ENCODE results near the gene MZT2A.
"Not testable (repeated sequence)": the region's sequence is repeated elsewhere in the genome, so short reads cannot be mapped to it uniquely, and the experiment has no call there.

MZT2A gene

GRCh38 chr2:131490616-131491468, 1.4 kb downstream of the MZT2A start:
- DNase-seq: not testable (repeated sequence)

- no peak for DNase-seq
Measured at GRCh38 chr2:131488306-131489205, 3.6 kb downstream of the MZT2A start.

GRCh38 chr2:131486201-131486902, 5.8 kb downstream of the MZT2A start:
- DNase-seq: not testable (repeated sequence)

GRCh38 chr2:131484906-131485460, 7.2 kb downstream of the MZT2A start:
- not testable (repeated sequence) for DNase-seq

GRCh38 chr2:131483981-131484820, 8.0 kb downstream of the MZT2A start:
- DNase-seq: not testable (repeated sequence)

- DNase-seq: not testable (repeated sequence)
Measured at GRCh38 chr2:131482506-131483155, 9.6 kb downstream of the MZT2A start.

- not testable (repeated sequence) for DNase-seq
Measured at GRCh38 chr2:131480351-131480750, 11.8 kb downstream of the MZT2A start.

GRCh38 chr2:131478850-131479461, 13.2 kb downstream of the MZT2A start:
- DNase-seq: not testable (repeated sequence)

GRCh38 chr2:131478074-131478849, 13.9 kb downstream of the MZT2A start:
- not testable (repeated sequence) for DNase-seq

GRCh38 chr2:131477227-131477626, 15.0 kb downstream of the MZT2A start:
- not testable (repeated sequence) for DNase-seq

GRCh38 chr2:131476363-131476762, 15.8 kb downstream of the MZT2A start:
- DNase-seq: not testable (repeated sequence)

- no peak for DNase-seq
Measured at GRCh38 chr2:131475831-131476230, 16.4 kb downstream of the MZT2A start, which contains the start of gene TUBA3D. Gene TUBA3D, plus strand, starts transcription at chr2:131476119. Its CDS starts 81 bp downstream, at chr2:131476200.

- not testable (repeated sequence) for DNase-seq
Measured at GRCh38 chr2:131473266-131473665, 18.9 kb downstream of the MZT2A start.

GRCh38 chr2:131471624-131472023, 20.6 kb downstream of the MZT2A start:
- DNase-seq: not testable (repeated sequence)

- DNase-seq: not testable (repeated sequence)
Measured at GRCh38 chr2:131470944-131471343, 21.3 kb downstream of the MZT2A start.

GRCh38 chr2:131467722-131468121, 24.5 kb downstream of the MZT2A start:
- DNase-seq: not testable (repeated sequence)

- DNase-seq: not testable (repeated sequence)
Measured at GRCh38 chr2:131454914-131455313, 37.3 kb downstream of the MZT2A start.

GRCh38 chr2:131451265-131451949, 40.8 kb downstream of the MZT2A start:
- DNase-seq: not testable (repeated sequence)

GRCh38 chr2:131447981-131448380, 44.2 kb downstream of the MZT2A start:
- DNase-seq: not testable (repeated sequence)

All from DMS153 (cell line).